Activated gamma-delta T cell (primary cell): ENCODE results near the gene ALDH2.
"Not testable (repeated sequence)": the region's sequence is repeated elsewhere in the genome, so short reads cannot be mapped to it uniquely, and the experiment has no call there.

Experiments
- DNase-seq: peaks from one replicate; lab custom pipeline; 2025; lab: John Stamatoyannopoulos, UW

The ALDH2 gene

GRCh38 chr12:111788178-111788654 lies 21.5 kb downstream of the ALDH2 start:
- DNase-seq, result no peak

GRCh38 chr12:111789779-111790178 lies 23.0 kb downstream of the ALDH2 start:
- DNase-seq, result no peak

- DNase-seq, result no peak
Observed at GRCh38 chr12:111791507-111791906, 24.8 kb downstream of the ALDH2 start.

GRCh38 chr12:111792155-111792855 lies 25.6 kb downstream of the ALDH2 start:
- DNase-seq, result no peak

GRCh38 chr12:111792856-111793235 lies 26.1 kb downstream of the ALDH2 start:
- no peak for DNase-seq

- DNase-seq, result no peak
Observed at GRCh38 chr12:111798182-111798581, 31.4 kb downstream of the ALDH2 start.

GRCh38 chr12:111799758-111800157 lies 33.0 kb downstream of the ALDH2 start:
- no peak for DNase-seq

GRCh38 chr12:111803038-111803626 lies 36.4 kb downstream of the ALDH2 start:
- DNase-seq, result no peak

GRCh38 chr12:111803851-111804250 lies 37.1 kb downstream of the ALDH2 start:
- DNase-seq, result no peak

- no peak for DNase-seq
Observed at GRCh38 chr12:111806304-111806703, 39.6 kb downstream of the ALDH2 start.

GRCh38 chr12:111807232-111807631 lies 40.5 kb downstream of the ALDH2 start:
- DNase-seq, result no peak

GRCh38 chr12:111812881-111813741 lies 46.4 kb downstream of the ALDH2 start:
- DNase-seq, result no peak

GRCh38 chr12:111816065-111816615 lies 49.4 kb downstream of the ALDH2 start:
- no peak for DNase-seq

- DNase-seq, result not testable (repeated sequence)
Observed at GRCh38 chr12:111816898-111817297, 50.2 kb downstream of the ALDH2 start.

GRCh38 chr12:111818340-111818739 lies 51.6 kb downstream of the ALDH2 start:
- no peak for DNase-seq

- no peak for DNase-seq
Observed at GRCh38 chr12:111819191-111820158, 52.7 kb downstream of the ALDH2 start.

GRCh38 chr12:111820828-111821227 lies 54.1 kb downstream of the ALDH2 start:
- DNase-seq, result not testable (repeated sequence)

- no peak for DNase-seq
Observed at GRCh38 chr12:111822886-111823285, 56.2 kb downstream of the ALDH2 start.

- no peak for DNase-seq
Observed at GRCh38 chr12:111823891-111824290, 57.2 kb downstream of the ALDH2 start.

- DNase-seq, result not testable (repeated sequence)
Observed at GRCh38 chr12:111824312-111824711, 57.6 kb downstream of the ALDH2 start.

GRCh38 chr12:111825509-111825908 lies 58.8 kb downstream of the ALDH2 start:
- no peak for DNase-seq
